Ammon's horn (tissue), 1 donor: ENCODE data around the gene PANK1.

Experiments
- DNase-seq: peaks from one replicate; pipeline ENCODE4 v3.0.0-alpha.2; 2016; ENCODE audit warnings: low spot score

PANK1 gene

DNA sequence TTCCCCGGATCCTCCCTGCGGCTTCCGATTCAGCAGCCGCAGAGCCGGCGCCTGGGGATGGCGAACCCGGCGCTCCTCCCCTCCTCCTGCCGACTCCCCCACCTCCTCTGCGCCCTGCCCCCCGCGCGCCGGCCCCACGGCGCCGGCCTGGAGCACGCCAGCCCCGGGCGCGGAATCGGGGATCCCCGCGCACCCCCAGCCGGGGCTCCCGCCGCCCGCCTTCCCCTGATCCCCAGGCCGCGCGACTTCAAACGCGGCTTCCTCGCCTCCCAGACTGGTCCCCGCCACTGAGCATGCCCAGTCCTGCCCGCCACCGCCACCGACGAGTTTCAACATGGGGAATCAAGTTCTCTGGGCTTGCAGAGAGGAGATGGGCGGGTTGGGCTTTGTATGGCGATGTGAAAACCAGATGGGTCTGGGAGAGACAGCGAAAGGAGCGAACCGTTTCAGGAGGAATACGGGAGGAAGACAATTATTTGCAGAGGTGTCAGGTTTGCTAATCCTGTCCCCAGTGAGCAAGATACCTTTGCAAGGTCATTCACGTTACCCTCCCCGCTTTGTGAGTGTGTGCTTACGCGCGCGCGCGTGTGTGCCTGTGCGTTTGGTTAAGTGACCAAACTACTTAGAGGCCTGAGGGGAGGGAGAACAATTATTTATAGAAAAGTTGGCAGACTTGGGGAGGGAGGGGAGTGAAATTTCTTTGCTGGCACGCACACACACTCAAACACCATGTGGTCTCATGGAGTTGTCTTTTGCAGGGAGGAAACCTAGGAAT, at the start of gene PANK1:
TSS of gene PANK1 (minus strand) at position 276 of the 775 bp plus-strand sequence. CDS start 351 bp downstream, outside the sequence.
- DNase-seq: peak; percentile 80

DNA sequence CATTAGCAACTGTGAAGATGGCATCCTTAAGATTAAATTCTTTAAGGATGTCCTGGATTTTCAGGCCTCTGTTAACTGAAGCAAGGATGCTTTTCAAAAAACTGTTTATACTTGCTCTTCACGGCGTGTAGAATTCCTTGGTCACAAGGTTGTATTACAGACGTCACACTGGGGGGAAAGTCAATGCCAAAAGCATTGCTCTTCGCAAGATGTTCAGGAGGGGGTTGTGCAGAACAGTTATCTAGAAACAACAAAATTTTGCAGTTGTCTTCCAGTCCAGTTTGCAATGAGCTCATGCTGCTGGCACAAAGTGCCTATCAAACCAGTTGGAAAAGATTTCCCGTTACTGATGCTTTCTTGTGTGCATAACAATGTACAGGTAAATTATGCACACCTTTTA, 48.1 kb upstream of the PANK1 start:
- DNase-seq: no peak

DNA sequence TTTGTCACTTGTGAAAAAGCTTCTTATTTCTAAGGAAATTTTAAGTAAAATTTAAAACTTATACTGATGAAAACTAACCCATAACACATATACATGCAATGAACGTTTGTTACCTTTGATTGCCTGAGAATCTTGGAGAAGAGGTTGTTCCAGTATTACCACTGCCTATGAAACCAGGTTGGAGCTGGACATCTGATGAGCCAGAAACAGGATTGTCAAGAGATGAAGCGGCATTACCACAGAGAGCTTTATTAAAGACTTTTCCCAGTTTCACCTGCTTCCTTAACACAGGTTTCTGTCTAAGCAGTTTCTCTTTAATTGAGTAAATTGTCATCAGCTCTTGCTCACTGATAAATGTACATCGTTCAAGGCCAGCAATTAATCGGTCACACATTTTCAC, 47.4 kb upstream of the PANK1 start:
- no peak for DNase-seq

DNA sequence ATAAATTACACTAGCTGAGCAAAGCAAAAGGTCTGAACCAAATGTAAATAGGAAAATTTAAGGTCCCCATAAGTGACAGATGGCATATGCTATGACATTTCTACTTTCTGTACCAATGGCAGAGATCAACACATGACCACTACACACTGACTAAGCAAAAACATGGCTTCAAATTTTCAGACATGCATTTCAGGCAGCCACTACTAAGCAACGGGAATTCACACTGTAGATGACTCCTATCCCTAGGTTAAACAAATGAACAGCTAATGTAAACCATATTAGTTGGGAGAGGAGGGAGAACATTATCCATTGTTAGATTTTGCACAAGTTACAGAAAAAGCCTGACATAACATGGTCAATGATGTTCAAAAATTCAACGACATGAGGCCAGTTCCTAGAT, 45.0 kb upstream of the PANK1 start:
- DNase-seq: no peak

DNA sequence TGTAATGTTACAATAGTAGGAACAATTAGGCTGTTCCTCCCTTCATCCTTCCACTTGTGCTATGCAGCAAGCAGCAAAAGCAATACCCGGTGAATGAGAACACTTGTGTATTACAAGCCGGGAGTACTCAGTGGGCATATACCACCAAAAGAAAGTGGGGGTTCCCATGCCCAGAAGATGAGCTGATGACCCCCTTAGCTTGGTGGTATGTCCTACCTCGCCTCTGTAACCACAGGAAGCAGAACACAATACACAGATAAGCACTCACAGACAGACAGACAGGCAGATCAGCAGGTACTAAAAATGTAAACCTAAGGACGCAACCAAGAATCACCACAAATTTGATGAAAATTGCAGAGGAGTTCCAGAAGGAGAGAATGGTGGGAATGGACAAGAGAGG, 40.9 kb upstream of the PANK1 start:
- no peak for DNase-seq

DNA sequence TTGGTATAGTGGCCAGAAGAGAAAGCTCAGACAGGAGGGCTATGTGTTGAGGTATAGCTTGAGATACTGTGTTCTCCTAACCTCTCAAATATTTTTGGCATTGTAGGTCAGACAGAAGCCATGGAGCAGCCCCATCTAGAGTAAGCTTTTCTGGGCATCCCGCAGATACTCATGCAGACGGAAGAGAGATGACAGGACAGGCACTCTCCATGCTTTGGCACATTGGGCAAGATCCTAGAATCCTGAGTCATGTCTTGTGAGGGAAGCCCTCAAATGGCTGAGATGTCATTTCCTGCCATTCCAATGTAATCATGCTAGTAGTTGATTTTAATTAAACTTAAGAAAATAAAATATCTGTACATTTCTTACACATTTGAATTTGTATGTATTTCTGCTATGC, 39.6 kb upstream of the PANK1 start:
- no peak for DNase-seq

DNA sequence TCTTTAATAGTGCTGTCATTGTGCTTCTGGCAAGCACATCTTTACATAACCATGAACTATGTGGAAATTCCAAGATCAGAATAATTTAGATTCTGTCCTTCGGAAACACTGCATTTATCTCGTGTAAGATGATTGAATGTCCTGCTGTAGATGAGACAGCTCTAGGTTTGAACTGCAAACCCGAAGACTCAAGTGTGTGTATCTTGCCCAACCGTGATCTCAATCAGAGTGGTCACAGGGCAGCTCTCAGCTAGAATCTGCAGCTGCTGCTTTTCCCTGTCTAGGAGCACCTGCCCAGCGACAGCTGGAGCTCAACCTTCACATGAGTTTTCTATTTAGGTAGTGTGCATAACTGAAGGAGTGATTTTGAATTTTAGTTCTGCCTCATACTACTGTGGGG, 38.8 kb upstream of the PANK1 start:
- no peak for DNase-seq

DNA sequence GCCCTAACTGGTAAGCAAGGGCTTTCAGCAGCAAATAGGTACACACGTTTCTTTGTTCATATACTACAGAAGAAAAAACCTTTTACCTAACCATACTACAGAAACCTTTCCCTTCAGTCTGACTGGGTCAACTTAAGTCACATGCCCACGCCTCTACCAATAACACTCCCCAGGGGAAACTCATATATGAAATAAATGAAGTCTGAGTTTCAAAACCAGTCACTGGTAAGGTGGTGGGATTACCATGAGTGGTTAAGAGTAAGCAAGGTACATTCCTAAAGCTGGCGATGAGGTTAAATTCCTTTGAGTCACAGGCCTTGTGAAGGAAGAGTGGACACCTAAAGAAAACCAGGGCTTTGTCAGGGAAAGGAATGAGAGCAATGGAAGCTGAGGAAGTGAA, 34.9 kb upstream of the PANK1 start:
- no peak for DNase-seq

DNA sequence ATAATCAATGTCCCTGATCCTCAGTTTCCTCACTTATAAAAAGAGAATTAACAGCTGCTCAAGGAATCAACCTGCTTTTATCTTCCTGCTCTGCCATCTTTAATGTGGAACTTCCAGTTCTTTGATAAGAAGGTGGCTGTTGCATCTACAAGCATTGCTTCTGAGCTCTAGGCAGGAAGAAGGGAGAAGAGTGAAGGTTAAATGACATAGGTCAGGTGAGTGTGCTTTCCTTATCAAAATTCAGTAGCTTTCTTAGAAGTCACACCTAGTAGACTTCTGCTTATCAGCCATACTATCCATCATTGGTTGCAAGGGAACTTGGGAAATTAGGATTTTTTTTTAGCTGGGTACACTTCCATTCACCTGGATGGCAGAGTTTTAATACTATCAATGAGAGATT, 32.3 kb upstream of the PANK1 start:
- DNase-seq: no peak

DNA sequence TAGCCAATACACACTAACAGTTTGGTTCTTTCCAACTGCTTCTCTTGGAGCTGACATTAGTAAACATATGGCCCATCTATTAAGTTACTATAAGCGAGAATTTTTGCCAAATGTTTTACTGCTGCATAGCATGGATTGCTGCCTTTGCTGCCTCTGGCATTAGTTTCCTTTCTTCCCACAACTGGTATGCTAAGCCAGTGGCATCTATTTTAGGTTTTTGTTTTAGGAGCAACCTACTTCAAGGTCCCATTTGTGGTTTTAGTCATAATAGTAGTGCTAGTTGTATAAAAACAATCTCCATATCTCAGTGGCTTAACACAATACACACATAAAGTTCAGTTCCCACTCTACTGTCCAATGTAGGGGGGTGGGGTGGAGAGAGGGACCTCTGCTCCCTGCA, 25.9 kb upstream of the PANK1 start:
- no peak for DNase-seq

DNA sequence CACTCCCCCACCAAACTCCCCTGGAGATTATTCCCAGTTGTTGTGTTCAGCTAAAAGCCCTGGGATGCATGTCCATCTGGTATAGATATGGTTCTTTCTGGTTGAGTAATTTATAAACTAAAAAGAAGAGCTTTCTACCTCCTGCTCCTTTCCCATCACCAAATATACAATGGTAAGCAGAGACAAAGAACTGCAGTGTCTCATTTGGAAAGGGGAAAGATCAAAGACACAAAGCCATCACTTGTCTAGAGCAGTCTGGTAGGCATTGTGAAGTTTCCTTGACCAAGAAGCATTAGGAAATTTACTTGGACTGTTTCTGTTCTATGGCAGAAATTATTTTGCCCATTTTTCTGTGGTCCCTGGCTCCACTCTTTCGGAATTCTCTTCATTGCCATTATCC, 24.9 kb upstream of the PANK1 start:
- no peak for DNase-seq

DNA sequence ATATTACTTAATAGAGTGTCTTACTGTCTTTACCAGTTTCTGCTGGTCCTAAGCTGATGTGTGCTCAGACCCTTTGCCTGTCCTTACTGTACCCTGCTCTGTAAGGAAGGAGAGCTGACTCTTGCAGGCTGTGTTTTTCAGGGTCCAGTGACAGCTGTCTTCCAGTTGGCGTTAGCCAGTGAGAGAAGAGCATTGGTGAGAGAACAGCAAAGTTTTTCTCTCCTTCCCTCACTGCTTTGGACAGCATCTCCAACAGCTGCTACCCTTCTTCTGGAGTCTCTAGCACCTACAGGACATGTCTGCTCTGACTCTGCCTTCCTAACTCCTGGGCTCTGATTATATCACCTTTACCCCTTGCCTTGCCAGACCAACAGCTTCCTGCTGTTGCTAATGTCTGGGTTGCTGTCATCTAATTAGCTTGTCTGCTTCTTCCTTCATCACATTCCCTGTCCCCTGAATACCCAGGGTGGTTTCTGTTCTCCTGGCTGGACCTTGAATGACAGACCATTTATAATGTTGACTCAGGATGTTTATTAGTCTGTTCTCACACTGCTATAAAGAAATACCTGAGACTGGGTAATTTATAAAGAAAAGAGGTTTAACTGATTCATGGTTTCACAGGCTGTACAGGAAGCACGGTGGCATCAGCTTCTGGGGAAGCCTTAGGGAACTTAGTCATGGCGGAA, 23.5 kb upstream of the PANK1 start:
- DNase-seq: no peak

DNA sequence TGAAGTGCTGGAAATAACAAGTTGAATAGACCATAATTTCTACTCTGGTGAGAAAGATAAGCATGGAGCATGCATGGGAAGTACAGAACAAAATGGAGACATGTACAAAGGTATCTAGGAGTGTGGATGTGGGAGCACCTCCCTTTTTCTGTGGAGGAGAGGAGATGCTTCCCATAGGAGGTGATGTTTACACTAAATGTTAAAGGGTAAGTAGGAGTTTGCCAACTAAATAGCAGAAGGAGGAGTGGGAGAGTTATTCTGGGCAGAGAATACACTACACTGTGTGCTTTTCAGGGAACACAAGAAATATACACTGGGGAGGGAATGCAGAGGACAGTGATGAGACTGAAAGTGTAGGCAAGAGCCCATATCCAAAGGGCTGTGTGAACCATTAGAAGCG, 21.1 kb upstream of the PANK1 start:
- DNase-seq: peak; percentile 10

DNA sequence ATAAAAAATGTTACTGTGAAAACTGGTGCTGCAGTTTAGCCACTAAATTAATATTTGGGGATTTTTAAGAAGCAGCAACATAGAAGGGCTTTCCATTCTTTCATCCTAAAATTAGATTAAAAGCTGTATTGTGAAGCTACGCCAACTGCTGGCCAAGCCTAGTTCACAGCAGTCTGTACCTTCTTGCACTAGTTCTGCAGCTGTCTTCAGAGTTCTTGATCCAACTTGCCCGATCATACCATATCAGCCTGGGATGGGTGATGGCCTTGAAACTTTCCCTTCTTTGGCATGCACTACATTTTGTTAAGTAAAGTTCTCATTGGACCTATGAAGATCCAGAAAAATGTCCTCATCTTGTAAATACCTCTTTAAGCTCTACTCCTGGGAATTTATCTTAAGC, 20.3 kb upstream of the PANK1 start:
- DNase-seq: no peak

DNA sequence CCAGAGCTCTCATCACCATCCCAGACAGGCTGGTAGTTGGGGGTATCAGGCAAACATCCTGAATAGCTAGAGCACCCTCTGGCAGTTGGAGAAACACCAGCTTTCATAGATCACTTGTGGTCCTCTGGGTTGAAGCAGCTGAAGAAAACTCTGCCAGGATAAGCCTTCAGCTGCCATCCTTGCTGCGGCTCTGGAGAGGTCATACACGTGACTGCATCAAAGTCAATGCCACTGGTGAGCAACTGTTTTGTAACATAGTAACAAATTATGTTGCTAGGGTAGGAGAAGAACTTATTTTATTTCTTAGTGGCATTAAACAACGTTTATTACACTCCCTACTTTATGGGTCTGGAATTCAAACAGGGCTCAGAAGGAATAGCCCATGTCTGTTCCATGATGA, 19.2 kb upstream of the PANK1 start:
- DNase-seq: no peak

DNA sequence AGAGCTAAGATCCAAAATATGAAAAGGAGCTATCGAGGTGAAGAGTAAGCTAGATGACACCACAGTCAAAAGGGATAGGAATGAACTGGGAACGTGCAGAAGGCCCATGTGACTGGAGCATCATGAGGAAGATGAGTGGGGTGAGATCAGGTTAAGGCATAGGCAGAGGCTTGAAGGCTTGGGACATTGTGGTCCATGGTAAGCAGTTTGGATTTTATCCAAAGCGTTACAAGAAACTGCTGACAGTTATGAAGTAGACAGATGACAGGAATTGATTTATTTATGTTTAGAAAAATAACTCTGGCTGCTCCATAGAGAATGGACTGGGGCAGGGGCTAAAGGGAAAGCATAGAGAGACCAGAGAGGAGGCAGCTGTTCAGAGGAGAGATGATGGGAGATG, 18.1 kb upstream of the PANK1 start:
- DNase-seq: no peak

DNA sequence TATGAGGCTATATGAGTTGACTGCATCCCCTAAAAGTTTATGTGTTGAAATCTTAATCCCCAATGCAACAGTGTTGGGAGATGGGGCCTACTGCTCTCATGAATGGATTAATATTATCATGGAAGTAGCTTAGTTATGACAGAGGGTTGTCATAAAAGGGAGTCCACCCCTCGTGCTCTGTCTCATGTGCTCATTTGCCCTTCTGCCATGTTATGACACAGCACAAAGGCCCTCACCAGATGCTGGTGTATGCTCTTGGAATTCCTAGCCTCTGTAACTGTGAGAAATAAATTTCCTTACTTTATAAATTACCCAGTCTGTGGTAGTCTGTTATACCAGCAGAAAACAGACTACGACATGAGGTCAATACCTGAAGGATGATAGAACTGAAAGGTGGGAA, 17.6 kb upstream of the PANK1 start:
- no peak for DNase-seq

DNA sequence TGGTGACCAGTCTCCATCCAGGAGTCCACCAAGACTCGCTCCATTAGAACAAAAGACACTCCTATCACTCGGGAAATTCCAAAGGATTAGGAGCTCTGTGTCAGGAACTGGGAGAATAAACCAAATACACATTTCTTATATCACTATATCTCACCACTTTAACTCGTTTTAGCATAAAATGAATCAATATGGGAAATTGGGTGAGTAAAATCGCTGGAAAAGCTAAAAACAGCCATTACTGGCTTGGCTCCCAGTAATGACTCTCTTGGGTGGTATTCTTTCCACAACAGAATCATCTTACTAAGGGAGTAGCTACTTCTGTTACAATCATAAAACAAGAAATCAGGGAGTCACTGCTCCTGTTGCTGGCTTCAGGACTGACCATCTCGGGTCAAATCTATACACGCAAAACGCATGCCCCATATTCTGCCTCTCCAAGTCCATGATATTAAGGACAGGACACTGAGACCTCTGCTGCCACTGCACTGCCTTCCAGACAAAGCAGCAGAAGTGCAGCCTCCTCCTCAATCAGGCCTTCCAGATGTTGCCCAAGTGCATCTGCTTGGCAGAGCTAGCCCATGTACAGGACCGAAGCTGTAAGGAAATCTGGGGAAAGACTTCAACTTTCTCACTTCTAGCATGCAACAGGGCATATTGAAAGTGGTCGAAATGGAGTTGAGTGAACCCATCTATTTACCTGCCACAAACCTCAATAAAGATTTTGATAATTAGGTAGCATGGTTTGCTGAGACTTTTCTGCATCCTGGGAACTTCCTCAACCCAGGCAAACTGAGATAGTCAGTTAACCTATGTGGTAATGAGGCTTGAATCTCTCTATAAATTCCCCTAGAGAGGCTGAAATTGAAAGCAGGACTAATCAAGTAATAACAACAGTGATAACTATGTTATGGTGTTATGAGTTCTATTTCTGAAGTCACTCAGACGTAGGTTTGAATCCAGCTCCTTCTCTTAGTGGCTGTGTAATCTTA, 14.4 kb upstream of the PANK1 start:
- no peak for DNase-seq

DNA sequence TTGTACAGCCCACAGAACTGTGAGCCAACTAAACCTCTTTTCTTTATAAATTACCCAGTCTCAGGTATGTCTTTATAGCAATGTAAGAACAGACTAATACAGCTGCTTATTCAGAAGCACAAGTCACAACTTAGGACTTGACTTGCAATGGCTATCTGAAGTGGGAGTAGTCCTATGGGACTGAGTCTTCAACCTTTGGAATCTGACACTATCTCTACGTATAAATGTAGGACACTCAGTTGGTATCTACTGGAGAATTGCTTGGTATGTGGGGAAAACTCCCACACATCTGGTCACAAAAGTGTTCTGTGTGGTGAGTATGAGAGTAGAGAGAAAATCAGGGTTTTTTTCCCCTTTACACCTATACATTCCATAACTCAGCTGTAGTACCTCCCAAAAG, 12.3 kb upstream of the PANK1 start:
- DNase-seq: no peak

DNA sequence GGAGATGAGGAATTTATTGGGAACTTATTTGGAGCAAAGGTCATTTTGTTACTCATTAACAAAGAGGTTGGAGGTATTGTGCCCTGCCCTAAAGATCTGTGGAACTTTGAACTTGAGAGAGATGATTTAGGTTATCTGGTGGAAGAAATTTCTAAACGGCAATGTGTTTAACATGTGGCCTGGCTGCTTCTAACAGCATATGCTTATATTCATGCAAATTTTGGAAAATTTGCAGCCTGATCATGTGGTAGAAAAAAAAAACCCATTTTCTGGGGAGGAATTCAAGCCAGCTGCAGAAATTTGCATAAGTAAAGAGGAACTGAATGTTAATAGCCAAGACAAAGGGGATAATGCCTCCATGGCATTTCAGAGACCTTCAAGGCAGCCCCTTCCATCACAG, 10.7 kb upstream of the PANK1 start:
- no peak for DNase-seq

DNA sequence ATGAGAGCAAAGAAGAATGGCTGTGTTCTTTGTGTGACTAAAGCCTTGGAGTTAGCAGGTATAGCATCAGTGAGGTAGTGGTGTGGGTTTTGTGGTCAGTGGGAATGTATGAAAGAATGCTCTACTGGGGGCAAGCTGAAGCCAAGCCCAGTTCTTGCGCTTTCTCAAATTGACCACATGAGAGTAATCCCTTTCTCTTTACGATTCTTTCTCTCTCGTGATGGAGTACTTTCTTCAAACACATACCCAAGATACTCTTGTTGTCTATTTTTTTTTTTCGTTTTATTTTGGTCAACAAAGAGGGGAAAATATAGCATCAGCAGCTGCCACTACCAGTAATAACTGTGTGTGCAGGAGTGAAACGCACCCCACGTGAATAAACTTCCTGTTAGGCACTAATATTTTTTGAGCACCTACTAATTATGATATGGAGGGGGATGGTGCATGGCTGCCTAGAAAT, 8.4 kb upstream of the PANK1 start:
- DNase-seq: no peak

DNA sequence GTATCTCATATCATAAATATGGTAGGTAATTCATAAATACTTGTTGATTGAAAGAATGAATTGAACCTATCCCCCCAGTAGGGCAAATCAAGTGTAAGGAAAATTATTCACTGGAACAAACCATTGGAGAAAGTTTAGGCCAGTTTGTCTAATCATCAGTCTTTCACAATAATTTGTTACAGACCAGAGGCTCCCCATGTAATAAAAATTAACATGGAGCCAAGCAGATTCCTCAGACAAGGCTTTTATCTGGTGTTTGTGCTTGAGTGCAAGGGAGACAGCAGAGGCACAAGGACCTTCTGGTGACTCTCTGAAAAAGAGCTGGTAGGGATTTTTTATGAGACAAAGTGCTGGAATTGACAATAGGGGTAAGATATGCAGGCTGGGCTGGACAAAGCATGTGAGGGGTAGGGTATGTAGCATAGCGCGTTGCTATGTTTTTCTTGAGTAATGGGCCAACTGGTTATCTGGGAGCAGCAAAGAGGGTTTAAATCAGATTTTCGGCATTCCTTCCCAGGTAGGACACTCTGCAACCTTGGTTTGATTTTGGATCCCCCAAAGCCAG, 7.8 kb upstream of the PANK1 start:
- no peak for DNase-seq
